ENCODE data around the gene KRTCAP2. TPM values are rescaled to one million over a fixed set of nuclear protein-coding genes. Genes with fewer than 3 reads are reported as not detected.
"Not testable (repeated sequence)": the region's sequence is repeated elsewhere in the genome, so short reads cannot be mapped to it uniquely, and the experiment has no call there.

KRTCAP2 gene
- polyA plus RNA-seq (2013, experiment 1 of 2; ENCODE audit: insufficient read length) = 166 TPM
- polyA plus RNA-seq (2013, experiment 2 of 2; ENCODE audit: insufficient read length) = 151 TPM

DNA sequence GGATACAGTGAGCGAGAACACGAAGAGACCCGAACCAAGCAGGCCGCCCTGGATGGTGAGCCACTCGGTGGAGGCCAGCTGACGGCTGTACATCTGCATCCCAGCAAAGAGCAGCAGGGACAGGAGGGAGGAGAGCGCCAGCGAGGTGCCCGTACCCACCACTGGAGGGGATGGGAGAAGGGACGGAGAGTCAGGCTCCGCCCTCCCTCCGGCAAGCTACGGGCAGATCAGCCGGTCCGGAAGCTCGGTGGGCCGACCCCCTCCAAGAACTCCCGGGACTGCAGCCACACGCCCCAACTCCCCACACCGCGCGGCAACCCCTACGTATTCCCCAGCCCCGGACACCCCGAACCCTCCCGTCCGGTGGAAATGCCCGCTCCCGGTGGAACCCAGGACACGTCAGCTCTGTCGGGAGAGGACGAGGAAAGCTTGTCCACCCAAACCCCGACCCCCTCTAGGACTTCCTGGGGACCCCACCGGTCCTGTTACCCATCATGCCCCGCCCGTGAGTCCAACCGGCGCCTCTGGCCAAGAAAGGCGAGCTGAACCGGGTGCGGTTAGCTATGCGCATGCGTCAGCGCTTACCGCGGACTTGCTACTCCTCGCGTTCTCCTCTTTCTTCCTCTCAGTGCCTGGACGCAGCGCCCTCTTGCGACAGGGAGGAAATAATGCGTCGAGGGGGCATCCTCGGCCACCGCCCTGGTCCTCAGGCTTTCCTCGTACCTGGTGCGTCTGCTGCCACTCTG, at the start of gene KRTCAP2:
TSS of gene KRTCAP2 (minus strand) at position 573 of the 746 bp plus-strand sequence. CDS start at position 493, 80 bp downstream.
- peak; percentile 95 for DNase-seq

DNA sequence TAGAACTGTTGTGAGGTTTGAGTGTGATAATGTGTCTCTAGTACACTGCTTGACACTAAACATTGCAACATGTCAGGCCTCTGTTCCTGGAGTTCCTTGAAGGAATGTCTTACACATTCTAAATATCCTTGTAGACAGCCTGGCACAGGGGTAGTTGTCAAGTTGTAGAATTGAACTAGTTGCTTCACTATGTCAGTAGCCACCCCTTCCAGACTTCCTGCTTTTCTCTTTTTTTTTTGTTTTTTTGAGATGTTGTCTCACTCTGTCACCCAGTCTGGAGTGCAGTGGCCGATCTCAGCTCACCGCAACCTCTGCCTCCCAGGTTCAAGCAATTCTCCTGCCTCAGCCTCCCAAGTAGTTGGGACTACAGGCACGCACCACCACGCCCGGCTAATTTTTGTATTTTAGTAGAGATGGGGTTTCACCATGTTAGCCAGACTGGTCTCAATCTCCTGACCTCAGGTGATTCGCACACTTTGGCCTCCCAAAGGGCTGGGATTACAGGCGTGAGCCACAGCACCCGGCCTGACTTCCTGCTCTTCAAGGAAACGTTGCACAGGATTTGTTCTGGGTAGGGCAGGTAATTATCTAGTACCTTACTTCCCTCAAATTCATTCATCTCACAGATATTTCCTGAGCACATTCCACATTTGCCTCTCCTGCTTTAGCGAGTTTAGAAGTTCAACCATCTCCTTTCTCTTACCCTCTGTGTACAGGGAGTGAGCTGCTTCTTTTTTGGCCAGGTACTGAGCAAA, 47.3 kb upstream of the KRTCAP2 start:
- DNase-seq = not testable (repeated sequence)

DNA sequence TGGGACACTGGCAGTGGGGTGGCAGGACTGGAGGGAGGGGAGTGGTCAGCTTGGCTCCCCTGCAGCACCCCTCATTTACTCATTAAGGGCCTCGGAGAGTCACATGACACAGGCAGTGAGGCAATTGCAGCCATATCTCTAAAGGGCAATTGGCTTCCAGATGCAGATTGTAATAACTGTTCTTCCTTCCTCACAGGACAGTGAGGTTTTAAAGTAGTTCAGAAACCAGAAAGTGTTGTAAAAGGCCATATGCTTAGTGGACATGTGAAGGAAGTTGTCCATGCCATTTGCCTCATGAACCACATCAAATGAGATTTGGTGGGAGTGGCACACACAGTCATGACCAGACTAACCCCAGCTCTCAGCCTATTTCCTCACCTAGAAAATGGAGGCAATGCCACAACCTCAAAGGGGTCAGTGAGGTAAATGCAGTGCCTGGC, 46.5 kb upstream of the KRTCAP2 start:
- DNase-seq = no peak

DNA sequence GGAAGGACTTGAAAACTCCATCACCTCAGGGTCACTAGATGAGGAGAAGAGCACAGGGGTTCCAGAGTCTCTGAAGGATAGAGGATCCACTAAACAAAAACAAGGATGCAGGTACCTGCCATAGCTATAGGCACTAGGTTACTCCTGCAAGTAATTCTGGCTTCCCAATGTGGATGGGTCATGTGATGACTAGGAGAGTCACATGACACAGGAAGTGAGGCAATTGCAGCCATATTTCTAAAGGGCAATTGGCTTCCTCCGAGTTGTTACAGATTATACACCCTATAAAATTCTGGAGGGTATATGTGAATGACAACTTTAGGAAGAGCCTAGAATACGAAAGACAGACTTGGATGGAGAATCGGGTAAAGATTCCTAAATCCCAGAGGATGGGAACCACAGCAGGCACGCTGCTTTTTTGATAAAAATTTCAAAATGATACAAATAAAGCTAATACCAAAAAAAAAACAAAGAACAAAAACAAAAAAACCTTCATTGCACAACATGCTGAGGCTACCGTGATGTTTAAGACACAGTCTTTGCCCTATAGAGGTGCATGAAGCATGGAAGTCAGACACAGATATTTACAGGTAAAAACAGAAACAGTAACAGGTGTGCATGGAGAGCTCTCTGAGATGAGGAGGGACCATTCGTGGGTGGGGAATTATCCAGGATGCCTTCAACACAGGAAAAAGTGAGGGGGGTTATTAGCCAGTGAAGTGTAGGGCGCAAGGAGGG, 45.9 kb upstream of the KRTCAP2 start:
- peak; percentile 69 for DNase-seq

DNA sequence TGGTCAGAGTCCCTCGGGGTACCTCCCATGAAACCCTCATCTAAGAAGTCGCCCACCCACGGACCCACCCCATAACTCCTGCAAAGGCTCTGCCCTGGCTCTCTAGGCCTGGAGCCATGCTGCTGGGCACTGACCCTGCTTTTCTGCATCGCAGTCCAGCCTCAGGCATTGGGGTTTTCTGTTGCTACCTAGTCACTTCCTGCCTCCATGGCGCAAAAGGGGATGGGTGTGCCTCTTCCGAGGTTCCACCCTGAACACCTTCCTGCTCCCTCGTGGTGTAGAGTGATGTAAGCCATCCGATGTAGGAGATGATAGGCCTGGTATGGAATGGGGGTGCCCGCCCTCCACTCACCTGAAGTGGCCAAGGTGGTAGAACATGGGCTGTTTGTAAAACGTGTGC, 41.6 kb upstream of the KRTCAP2 start:
- not testable (repeated sequence) for DNase-seq

DNA sequence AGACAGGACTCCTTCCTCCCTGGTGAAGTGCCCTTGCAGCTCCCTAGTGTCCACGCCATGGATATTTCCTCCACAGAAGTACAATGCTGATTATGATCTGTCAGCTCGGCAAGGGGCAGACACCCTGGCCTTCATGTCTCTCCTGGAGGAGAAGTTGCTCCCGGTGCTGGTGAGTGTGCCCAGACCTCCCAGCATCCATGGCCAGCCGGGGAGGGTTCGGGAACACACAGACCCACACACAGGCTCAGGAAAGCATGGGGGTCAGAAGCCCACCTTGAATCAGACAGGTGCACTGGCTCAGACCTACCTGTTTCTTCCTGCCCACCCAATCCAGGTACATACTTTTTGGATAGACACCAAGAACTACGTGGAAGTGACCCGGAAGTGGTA, 38.9 kb upstream of the KRTCAP2 start:
- not testable (repeated sequence) for DNase-seq

DNA sequence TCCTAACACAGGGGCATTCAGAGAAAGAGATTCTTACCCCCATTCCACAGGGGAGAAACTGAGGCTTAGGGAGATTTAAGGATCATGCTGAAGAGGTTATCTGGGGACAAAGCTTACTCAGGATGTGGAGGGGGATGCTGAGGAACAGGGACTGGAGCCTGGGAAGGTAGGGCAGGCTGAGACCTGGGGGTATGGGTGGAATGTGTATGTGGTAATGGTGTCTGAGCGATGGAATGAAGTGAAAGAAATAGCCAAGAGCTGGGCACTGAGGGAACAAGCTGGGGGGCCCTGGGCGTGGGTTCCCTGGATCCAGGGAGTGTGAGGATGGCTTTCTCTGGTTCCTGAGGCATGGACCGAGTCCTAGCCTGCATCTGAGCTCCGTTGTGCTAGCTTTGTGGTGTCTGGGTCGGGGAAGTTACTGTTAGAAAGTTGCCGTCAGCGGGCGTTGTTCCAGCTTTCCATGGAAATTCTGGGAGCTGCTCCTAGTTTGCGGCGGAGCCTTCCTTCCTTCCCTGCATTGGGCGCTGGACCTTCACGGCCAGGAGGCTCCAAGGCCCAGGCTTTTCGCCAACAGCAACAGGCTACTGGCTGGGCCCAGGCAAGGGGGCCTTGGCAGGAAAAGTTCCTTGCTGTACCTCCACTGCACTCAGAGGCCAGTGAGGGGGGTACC, 38.4 kb upstream of the KRTCAP2 start:
- not testable (repeated sequence) for DNase-seq

DNA sequence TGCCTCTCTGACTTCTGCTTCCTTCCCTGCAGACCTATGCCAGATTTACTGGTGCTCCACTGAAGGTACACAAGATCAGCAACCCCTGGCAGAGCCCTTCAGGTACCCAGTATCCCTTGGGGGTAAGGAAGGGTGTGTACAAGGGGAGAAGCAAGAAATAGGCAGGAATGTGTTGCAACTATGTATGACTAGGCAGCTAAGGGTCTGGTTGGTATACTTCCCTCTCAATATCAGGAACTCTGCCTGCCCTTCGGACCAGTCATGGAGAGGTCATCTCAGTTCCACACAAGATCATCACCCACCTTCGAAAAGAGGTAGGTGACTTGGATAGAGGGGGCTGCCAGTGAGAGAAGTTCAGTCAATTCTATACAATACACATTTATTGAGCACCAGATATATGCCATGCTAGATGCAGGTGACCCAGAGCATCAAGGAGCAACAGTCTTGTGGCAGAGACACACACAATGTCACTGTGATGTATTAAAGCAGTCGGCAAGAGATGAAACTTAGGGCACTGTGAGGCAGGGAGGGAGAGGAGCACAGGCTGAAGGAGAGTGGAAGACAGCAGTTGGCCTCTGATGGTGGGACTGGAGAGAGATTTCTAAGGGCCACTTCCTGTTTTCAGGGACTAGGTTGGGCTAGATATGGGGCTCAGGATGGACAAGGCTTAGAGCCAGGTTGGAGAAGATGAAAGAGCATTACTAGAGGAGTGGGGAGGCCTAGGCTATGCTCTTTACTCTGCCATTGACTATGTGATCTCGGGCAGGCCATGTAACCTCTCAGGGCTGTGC, 37.4 kb upstream of the KRTCAP2 start:
- no peak for DNase-seq

DNA sequence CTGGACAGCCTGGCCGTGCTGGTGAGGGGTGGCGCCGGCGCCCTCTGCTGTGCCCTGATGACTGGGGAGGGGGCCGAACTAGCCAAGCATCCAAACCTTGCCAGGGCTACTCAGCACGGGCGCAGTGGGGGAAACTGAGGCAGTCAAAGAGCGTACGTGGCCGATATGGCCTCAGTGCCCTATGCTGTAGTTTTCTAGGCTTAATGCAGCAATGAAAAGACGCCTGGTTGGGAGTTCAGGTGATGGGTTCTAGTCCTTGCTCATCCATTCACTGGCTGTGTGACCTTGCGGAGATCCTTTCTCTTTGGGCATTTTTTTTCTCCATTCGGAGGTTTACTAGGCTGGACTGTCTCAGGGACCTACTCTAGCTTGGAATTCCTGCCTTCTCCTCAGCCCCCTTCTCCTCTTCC, 36.2 kb upstream of the KRTCAP2 start:
- DNase-seq = no peak

DNA sequence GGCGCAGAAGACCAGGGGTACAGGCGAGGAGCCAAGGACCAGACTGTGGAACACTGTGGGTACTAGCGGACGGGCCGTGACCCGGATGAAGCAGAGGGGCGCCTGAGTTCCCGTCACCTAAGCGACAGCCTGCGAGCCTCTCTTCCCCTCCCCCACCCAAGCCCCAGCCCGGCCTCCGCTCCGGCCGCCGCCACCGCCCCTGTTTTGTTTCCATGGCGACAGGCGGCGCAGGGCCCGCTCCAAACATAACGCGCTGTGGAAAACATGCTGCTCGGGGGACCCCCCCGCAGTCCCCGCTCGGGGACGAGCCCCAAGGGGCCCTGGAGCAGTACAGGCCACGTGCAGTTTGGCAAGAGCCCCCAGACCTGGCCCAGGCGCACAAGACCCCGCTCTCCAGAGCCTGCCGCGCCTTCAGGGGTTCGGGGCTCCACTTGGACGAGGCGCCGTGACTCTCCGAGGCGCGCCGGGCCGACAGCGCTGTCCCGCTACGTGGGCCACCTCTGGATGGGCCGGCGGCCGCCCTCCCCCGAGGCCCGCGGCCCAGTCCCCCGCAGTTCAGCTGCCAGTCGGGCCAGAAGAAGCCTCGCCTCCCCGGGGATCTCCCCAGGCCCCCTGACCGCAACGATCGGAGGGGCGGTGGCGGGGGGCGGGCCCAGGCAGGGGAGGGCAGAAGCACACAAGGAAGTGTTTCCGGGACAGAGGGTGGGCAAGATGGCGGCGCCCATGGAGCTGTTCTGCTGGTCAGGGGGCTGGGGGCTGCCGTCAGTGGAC, 35.6 kb upstream of the KRTCAP2 start, which contains the start of gene MTX1:
TSS of gene MTX1 (plus strand) at position 155 of the 771 bp plus-strand sequence. CDS start at position 265, 110 bp downstream.
- peak; percentile 87 for DNase-seq

DNA sequence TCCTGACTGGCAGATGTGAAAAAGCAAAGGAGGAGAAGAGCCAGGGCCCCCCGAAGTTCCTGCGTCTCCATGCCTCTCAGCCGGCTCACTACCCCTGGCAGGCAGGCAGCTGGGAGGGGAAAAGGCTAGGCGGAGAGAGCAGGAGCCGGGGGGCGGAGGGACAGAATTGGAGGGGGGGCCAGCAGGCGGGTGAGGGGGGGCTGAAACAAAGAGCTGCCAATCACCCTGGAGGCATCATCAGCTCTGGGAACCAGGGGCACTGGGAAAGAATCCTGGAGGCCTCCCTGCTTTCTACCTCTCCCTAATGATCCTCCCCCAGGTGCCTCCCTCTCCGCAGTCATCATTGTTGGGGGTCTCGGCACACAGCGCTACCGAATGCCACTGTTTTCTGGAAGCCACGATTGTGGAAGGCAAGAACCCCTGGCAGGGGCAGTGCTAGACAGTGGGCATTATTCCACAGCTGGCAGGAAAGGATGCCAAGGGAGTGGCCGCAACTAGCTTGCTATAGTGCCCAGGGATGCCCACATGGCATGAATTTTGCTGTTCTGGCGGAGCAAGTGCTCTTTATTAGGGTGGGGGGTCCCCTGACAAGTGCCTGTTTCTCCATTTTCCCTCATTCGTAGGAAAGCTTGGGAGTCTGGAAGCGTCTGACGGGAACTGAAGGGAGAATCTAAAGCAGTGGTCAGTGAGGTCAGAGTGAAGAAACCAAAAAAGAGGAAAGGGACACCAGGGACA, 34.9 kb upstream of the KRTCAP2 start, which contains the start of gene THBS3:
TSS of gene THBS3 (minus strand) at position 92 of the 735 bp plus-strand sequence. CDS start at position 71, 21 bp downstream.
- DNase-seq = peak; percentile 55

DNA sequence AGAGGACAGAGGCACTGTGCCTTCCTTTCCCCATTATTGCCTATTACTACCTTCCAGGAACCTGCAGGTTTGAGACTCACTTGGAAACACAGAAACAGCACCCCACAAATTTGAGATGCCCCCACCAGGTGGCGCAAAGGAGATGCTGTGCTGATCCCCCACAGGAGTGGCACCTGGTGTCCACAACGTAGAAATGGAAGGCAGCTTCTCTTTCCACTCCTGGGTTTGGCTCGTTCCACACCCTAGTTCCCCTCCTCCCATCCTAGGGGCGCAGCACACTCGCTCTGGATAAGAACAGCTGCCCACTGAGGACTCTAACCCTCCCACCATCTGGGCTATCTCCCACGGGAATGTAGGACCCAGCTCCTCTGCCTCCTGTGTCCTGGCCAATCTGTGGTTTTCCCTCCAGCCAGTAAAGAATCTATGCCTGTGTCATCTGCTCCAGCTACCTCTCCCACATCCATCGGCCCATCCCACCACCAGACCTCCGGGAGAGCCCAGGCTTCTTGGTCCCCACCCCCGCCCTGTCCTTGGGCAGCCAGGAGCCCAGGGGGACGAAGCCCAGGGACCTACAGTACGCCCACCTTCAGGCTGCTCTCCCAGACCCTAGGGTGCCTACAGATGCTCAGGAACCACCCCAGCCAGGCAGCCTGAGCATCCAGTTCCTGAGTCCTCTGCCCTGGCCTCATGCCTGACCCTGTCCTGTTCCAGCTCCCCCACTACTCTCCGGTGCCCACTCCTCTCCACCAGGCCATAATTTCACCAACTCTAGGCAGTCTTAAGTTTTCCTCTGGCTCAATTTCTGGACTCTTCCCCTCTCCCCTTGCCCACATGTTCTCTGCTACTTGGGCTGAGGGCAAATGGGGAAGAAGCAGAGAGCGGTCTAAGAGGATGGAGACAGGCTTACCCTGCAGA, 34.0 kb upstream of the KRTCAP2 start:
- peak; percentile 77 for DNase-seq

DNA sequence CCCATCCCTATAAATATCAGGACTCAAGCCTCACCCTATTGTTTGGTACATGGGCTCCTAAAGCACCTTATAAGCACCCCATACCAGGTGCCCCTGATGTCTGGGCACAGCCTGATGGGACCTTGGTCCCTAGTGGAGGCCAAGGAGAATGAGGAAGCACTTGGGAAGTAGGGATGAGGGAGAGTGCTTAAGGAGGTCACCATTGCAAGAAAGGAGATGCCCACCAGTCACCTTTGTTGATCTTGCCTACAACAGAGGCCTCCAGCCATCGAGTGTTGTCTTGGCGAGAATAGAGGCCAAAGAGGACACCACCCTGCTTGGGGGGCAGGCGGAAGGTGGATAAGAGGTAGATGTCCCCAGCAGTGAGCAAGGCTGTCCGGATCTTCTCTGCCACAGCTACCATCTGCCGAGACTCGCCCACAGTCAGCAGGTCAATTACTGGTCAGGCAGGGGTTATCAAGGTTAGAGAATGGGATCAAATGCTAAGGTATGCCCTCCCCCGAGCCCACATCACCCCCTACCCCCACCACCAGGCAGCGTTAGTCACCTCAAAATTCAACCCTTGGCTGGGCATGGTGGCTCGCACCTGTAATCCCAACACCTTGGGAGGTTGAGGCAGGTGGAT, 33.0 kb upstream of the KRTCAP2 start:
- no peak for DNase-seq

DNA sequence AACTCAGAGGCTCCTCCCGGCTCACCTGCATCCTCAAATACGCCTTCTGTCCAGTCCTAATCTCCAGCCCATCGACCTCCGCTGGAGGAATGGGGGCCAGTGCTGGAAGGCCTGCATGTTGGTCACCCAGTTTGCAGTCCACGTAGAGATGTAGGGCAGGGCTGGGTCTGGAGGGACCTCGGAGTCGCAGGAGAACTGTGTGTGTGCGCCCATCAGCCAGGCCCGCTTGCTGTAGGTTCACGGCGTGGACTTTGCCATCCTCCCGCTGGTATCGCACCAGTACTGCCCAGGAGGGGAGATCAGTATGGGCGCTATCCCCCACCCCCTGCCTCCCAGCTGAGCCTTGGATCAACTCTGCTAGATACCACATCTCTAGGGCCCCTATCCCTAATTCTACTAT, 31.9 kb upstream of the KRTCAP2 start:
- DNase-seq = no peak

DNA sequence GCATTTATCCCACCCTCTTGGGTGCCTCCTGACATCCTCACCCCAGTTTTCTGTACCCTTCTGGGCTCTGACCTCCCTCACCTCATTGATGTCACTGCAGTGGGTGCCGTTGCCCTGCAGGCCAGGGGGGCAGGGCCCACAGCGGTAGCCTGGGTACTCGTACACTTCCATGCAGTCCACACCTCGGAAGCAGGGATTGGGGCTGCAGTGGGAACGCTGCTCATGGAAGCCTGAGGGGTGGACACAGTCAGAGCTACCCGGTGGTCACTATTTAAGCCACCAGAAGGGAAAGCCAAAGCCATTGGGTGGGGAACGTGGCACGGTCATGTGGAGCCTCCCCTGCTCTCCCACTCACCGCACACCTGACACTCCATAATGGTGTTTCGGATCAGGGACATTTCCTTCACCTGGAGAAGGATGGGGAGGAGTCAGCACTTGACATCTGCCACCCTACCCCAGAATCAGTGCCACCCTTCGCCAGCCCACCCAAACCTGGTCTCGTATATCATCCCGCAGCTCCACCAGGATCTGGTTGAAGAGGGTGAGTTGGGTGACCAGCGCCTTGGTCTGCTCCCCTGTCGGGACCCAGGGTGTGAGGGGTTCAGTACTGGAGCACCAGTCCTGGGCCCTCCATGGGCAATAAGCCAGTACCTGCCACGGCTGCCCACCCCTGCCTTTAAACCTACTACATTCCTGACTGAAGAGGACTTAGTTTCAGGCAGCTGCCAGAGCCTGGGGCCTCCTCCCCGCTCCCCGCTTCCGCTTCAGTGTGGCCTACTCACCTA, 29.8 kb upstream of the KRTCAP2 start:
- no peak for DNase-seq

DNA sequence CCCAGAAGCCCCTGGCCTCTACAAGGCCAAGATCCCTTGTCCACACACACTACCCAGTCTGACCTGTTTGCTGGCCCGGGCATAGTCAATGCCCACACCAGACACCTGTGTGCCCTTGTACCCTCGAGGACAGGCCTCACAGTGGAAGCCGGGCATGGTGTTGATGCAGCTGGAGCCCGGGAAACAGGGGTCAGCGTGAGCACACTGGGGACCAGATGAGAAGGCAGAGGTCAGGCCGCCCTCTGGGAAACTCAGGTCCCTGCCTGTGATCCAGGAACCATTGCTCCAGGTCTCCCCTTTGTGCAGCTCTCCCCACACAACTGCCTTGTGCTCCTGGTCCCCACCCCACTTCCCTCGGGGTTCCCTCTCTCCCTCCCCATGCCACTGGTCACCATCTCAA, 29.1 kb upstream of the KRTCAP2 start:
- DNase-seq = no peak

DNA sequence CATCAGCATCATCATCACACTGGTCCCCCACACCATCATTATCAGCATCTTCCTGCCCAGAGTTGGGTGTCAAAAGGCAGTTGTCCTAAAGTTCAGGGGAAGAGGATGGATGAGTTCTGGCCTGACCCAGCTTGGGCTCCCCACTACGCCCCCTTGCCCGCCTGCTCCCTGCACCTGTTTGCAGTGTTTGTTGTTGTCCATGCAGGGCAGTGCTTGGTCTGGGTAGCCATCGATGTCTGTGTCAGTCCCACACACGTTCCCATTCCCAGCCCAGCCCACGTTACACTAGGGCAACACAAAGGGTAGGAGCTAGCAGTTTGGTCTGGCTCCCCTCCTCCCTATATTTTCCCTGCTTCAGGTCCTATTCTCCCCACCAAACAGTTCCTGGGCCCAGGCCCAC, 27.8 kb upstream of the KRTCAP2 start:
- DNase-seq = no peak
